GM12878 (cell line): ENCODE results near the gene GRPEL2.

Experiments
- CEBPB ChIP-seq, 2 experiments: fragments of 150-350 bp in 1 of 2; IDR thresholded peaks; 2 replicates each; pipeline ENCODE4 v1.6.1; 2012 to 2014; ENCODE audit warnings: low read depth in 2 of 2, low read length in 2 of 2, borderline replicate concordance in 1 of 2, inconsistent platforms in 1 of 2
- ESRRA ChIP-seq: IDR thresholded peaks from 2 replicates; pipeline ENCODE4 v1.6.1; 2012; ENCODE audit warnings: mild to moderate bottlenecking, low read length, improper control_type of control experiment
- HDAC2 ChIP-seq: fragments of 200-600 bp; sonication (generic); IDR thresholded peaks from 2 replicates; pipeline ENCODE4 v1.6.1; 2017
- HDGF ChIP-seq: fragments of 450-650 bp; IDR thresholded peaks from 2 replicates; pipeline ENCODE4 v1.6.1; 2016; ENCODE audit warnings: antibody characterized with exemption
- NR2C1 ChIP-seq: fragments of 450-650 bp; IDR thresholded peaks from 2 replicates; pipeline ENCODE4 v1.6.1; 2017; ENCODE audit warnings: antibody characterized with exemption, mild to moderate bottlenecking, moderate library complexity
- POLR2A ChIP-seq: IDR thresholded peaks from 2 replicates; pipeline ENCODE4 v1.6.1; 2011; ENCODE audit warnings: low read depth, mild to moderate bottlenecking, low read length
- TCF12 ChIP-seq: IDR thresholded peaks from 2 replicates; pipeline ENCODE4 v1.6.1; 2011; ENCODE audit warnings: low read depth, mild to moderate bottlenecking, low read length
- TF ChIP-seq, protein P1 (sequence below), 3 experiments: IDR thresholded peaks in 2 of 3; conservative IDR thresholded peaks in 1 of 3; 2 replicates each; pipeline ENCODE4 v1.5.1; 2011; ENCODE audit warnings: low read depth in 3 of 3, low read length in 3 of 3, mild to moderate bottlenecking in 3 of 3, control low read depth in 2 of 3, moderate library complexity in 2 of 3, inconsistent platforms in 1 of 3, mixed read lengths in 1 of 3; ENCODE audit not compliant: control insufficient read depth in 2 of 3, insufficient read depth in 1 of 3; ENCODE audit errors: extremely low read depth in 1 of 3
- TF ChIP-seq, protein P2 (sequence below): IDR thresholded peaks from 2 replicates; pipeline ENCODE4 v1.6.1; 2012; ENCODE audit warnings: mild to moderate bottlenecking, low read depth, low read length
- TF ChIP-seq, protein P3 (sequence below): fragments of 450-650 bp; IDR thresholded peaks from 2 replicates; pipeline ENCODE4 v1.6.1; 2017; ENCODE audit warnings: antibody characterized with exemption, mild to moderate bottlenecking, moderate library complexity

DNA sequence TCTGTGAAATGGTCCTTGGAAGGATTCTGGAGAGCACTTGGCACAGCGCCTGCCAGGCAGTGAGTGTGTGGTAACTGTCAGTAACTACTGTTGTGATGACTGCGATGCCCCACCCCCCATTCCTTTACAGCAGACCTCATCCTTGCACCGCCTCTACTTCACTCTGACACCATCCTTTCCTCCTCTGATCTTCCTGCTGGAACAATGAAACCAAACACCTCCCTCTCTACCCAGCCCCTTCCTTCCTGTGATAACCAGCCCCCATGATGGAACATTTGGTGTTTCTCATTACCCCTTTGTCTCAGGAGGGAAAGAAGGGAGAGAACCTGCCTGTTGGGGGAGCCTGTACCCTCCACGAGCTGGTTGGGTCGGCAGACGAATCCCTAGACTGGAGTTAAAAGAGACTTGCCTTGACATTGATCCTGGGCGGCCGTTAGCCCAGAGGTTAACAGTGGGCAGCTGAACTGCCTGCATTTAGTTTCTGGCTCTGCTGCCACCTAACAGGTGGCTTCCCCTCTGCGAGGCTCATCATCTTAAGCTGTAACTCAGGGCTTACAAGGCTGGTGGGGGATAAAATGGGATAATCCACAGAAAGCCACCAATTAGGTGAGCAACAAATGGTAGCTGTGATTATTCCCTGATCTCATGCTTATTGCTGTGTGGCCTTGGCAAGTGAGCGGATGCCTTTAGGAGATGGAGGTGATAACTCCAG is 34.2 kb upstream of the GRPEL2 start:
- TF ChIP-seq HDGF, result no peak
- TF ChIP-seq, protein P1, sequence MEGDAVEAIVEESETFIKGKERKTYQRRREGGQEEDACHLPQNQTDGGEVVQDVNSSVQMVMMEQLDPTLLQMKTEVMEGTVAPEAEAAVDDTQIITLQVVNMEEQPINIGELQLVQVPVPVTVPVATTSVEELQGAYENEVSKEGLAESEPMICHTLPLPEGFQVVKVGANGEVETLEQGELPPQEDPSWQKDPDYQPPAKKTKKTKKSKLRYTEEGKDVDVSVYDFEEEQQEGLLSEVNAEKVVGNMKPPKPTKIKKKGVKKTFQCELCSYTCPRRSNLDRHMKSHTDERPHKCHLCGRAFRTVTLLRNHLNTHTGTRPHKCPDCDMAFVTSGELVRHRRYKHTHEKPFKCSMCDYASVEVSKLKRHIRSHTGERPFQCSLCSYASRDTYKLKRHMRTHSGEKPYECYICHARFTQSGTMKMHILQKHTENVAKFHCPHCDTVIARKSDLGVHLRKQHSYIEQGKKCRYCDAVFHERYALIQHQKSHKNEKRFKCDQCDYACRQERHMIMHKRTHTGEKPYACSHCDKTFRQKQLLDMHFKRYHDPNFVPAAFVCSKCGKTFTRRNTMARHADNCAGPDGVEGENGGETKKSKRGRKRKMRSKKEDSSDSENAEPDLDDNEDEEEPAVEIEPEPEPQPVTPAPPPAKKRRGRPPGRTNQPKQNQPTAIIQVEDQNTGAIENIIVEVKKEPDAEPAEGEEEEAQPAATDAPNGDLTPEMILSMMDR (IDR thresholded peaks at IDR 0.05 in 2 of 3, conservative IDR thresholded peaks at IDR 0.05 in 1 of 3; ENCODE audit: control insufficient read depth in 2 of 3, extremely low read depth in 1 of 3, insufficient read depth in 1 of 3, low read depth in 3 of 3, low read length in 3 of 3), result no peak
- TF ChIP-seq, protein P2, sequence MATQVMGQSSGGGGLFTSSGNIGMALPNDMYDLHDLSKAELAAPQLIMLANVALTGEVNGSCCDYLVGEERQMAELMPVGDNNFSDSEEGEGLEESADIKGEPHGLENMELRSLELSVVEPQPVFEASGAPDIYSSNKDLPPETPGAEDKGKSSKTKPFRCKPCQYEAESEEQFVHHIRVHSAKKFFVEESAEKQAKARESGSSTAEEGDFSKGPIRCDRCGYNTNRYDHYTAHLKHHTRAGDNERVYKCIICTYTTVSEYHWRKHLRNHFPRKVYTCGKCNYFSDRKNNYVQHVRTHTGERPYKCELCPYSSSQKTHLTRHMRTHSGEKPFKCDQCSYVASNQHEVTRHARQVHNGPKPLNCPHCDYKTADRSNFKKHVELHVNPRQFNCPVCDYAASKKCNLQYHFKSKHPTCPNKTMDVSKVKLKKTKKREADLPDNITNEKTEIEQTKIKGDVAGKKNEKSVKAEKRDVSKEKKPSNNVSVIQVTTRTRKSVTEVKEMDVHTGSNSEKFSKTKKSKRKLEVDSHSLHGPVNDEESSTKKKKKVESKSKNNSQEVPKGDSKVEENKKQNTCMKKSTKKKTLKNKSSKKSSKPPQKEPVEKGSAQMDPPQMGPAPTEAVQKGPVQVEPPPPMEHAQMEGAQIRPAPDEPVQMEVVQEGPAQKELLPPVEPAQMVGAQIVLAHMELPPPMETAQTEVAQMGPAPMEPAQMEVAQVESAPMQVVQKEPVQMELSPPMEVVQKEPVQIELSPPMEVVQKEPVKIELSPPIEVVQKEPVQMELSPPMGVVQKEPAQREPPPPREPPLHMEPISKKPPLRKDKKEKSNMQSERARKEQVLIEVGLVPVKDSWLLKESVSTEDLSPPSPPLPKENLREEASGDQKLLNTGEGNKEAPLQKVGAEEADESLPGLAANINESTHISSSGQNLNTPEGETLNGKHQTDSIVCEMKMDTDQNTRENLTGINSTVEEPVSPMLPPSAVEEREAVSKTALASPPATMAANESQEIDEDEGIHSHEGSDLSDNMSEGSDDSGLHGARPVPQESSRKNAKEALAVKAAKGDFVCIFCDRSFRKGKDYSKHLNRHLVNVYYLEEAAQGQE, result no peak
- TF ChIP-seq NR2C1, result no peak
- no peak for TF ChIP-seq HDAC2
- TF ChIP-seq TCF12, result no peak
- no peak for TF ChIP-seq CEBPB (IDR thresholded peaks at IDR 0.05; ENCODE audit: borderline replicate concordance in 1 of 2, low read depth in 2 of 2, low read length in 2 of 2)
- TF ChIP-seq, protein P3, sequence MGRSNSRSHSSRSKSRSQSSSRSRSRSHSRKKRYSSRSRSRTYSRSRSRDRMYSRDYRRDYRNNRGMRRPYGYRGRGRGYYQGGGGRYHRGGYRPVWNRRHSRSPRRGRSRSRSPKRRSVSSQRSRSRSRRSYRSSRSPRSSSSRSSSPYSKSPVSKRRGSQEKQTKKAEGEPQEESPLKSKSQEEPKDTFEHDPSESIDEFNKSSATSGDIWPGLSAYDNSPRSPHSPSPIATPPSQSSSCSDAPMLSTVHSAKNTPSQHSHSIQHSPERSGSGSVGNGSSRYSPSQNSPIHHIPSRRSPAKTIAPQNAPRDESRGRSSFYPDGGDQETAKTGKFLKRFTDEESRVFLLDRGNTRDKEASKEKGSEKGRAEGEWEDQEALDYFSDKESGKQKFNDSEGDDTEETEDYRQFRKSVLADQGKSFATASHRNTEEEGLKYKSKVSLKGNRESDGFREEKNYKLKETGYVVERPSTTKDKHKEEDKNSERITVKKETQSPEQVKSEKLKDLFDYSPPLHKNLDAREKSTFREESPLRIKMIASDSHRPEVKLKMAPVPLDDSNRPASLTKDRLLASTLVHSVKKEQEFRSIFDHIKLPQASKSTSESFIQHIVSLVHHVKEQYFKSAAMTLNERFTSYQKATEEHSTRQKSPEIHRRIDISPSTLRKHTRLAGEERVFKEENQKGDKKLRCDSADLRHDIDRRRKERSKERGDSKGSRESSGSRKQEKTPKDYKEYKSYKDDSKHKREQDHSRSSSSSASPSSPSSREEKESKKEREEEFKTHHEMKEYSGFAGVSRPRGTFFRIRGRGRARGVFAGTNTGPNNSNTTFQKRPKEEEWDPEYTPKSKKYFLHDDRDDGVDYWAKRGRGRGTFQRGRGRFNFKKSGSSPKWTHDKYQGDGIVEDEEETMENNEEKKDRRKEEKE, result no peak
- TF ChIP-seq ESRRA, result no peak
- TF ChIP-seq POLR2A, result no peak
